ENCODE data around the gene FBXL16.

FBXL16 gene

DNA sequence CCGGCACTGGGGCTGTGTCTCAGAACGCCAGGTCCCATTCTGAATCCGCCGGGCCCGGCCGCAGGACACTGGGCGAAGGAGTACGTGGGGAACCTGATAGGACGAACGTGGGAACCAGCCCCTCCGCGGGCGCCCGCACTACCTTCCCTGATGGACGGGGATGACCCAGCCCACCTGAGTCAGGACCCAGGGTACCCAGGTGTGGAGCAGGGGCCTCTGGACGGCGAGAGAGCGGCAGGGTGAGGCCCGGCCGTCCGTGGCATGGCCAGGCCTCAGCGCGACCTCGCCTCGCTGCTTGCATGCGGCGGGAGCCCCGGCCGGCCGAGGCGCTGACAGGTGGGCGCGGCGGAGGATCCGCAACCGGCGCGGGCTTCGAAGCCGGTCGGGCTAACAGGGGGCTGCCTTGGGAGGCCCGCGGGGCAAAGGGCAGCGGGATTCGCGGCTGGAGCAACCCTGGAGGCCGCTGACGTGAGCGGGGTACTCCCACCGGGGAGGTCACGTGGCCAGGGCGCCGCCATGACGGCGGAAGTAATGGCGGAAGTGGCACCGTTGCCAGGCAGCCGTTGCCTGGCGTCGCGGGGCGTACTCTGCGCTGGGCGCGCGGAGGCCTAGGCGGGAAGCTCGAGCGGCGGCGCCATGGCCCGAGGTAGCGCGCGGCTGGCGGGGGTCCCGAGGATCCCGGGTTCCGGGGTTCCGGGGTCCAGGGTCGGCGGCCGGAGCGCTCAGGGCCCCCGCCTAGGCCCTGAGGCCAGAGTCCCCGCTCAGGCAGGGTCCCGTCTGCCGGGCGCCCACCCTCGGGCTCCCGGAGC, 56.6 kb downstream of the FBXL16 start, which contains the start of gene WDR90:
WDR90 (plus strand) TSS at position 585 of the 809 bp plus-strand sequence; CDS start at position 637, 52 bp downstream.
- no peaks in the 10 kb centered on the region for H3K9me3 ChIP-seq (ENCODE audit: control insufficient read depth, insufficient read depth, low read depth, low read length)
- H3K9ac ChIP-seq (ENCODE audit: low read length) = peak within 1 kb of the TSS; percentile 76
- peak within 1 kb of the TSS; percentile 66; the same call in 1 of the 2 replicates for H3K27ac ChIP-seq (ENCODE audit: low read depth, low read length)
- peaks cover 12% of the 10 kb centered on the region; the same call in 1 of the 2 replicates for H3K4me1 ChIP-seq (ENCODE audit: control insufficient read depth, insufficient read depth, low read length)
- no peaks in the 10 kb centered on the region for H3K27me3 ChIP-seq (ENCODE audit: control insufficient read depth, insufficient read depth, low read length)
- H3K36me3 ChIP-seq (ENCODE audit: control insufficient read depth, insufficient read depth, low read length) = peaks cover 17% of the 10 kb centered on the region
- peak within 1 kb of the TSS; percentile 76 for H3K4me3 ChIP-seq (ENCODE audit: low read depth, low read length)

DNA sequence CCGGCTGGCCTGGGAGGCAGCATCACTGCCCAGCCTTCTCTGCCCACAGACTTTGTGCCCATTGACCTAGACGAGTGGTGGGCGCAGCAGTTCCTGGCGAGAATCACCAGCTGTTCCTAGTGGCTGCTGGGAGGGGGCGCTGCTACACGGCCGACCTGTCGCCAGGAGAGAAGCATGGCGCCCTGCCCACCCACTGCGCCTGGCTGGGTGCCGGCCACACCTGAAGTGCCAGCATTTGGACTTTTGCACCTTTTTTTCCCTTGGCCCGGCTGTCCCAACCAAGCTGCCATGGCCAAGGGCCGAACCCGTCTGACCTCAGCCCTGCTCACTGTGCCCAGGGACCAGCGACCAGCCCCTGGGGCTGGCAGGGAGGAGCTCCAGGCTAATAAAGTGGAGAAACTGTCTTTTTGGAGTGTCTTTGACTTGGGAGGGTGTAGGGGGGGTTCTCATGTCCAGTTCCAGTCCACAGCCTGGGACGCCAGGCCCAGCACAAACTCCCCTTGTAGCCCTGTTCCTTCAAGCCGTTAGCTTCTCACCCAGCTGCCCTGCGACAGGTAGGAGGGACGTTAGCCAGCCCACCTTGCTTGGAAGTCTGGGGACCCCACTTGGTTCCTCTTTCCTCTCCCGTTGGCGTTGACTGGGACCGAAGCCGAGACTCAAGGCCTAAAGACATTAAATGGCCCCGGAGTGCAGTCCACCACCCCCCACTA, 57.4 kb downstream of the FBXL16 start:
- Histone ChIP-seq H3K27me3 (ENCODE audit: control insufficient read depth, insufficient read depth, low read length) (no peaks in the 10 kb centered on the region; the same call in 1 of the 2 replicates), H3K36me3 (ENCODE audit: control insufficient read depth, insufficient read depth, low read length) (peaks cover 13% of the 10 kb centered on the region), H3K9ac (ENCODE audit: low read length) (peak overlapping the region; percentile 74), H3K9me3 (ENCODE audit: control insufficient read depth, insufficient read depth, low read depth, low read length) (no peaks in the 10 kb centered on the region), H3K27ac (ENCODE audit: low read depth, low read length) (peak overlapping the region; percentile 66; the same call in 1 of the 2 replicates), H3K4me3 (ENCODE audit: low read depth, low read length) (peak overlapping the region; percentile 76), H3K4me1 (ENCODE audit: control insufficient read depth, insufficient read depth, low read length) (peaks cover 13% of the 10 kb centered on the region)

GRCh38 chr16:647173-647902, 58.3 kb downstream of the FBXL16 start:
- peaks cover 22% of the 10 kb centered on the region for H3K4me1 ChIP-seq (ENCODE audit: control insufficient read depth, insufficient read depth, low read length)
- no peak overlapping the region for H3K27ac ChIP-seq (ENCODE audit: low read depth, low read length)
- H3K36me3 ChIP-seq (ENCODE audit: control insufficient read depth, insufficient read depth, low read length) = peaks cover 9% of the 10 kb centered on the region
- peaks cover 8% of the 10 kb centered on the region; the same call in 1 of the 2 replicates for H3K27me3 ChIP-seq (ENCODE audit: control insufficient read depth, insufficient read depth, low read length)
- no peak overlapping the region for H3K9ac ChIP-seq (ENCODE audit: low read length)
- no peaks in the 10 kb centered on the region for H3K9me3 ChIP-seq (ENCODE audit: control insufficient read depth, insufficient read depth, low read depth, low read length)
- H3K4me3 ChIP-seq (ENCODE audit: low read depth, low read length) = no peak overlapping the region

DNA sequence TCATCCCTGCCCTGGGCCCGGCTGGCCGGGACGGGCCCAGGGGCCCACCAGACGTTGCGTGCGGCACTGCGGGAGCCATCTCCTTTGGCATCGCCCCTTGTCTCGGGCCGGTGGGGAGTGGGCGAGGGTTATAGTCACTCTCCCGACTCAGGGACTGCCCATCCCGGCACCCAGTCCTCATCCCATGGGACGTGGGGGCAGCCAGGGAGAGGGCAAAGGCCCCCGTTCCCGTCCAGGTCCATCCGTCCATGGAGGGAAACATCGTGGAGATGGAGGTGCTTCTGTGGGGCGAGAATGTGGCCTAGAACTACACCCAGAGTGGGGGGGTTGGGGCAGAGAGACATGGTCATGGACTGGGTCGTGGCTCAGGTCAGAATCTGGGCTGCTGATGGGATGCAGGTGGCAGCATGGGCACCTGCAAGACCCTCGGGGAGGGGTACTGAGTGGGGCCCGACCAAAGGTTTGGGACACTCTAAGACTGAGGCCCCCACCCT, 58.9 kb downstream of the FBXL16 start:
- Histone ChIP-seq H3K27ac (ENCODE audit: low read depth, low read length) (no peak overlapping the region), H3K4me1 (ENCODE audit: control insufficient read depth, insufficient read depth, low read length) (peaks cover 23% of the 10 kb centered on the region), H3K9me3 (ENCODE audit: control insufficient read depth, insufficient read depth, low read depth, low read length) (no peaks in the 10 kb centered on the region), H3K27me3 (ENCODE audit: control insufficient read depth, insufficient read depth, low read length) (peaks cover 10% of the 10 kb centered on the region; the same call in 1 of the 2 replicates), H3K36me3 (ENCODE audit: control insufficient read depth, insufficient read depth, low read length) (peaks cover 3% of the 10 kb centered on the region; the same call in 1 of the 2 replicates), H3K9ac (ENCODE audit: low read length) (no peak overlapping the region), H3K4me3 (ENCODE audit: low read depth, low read length) (no peak overlapping the region)

DNA sequence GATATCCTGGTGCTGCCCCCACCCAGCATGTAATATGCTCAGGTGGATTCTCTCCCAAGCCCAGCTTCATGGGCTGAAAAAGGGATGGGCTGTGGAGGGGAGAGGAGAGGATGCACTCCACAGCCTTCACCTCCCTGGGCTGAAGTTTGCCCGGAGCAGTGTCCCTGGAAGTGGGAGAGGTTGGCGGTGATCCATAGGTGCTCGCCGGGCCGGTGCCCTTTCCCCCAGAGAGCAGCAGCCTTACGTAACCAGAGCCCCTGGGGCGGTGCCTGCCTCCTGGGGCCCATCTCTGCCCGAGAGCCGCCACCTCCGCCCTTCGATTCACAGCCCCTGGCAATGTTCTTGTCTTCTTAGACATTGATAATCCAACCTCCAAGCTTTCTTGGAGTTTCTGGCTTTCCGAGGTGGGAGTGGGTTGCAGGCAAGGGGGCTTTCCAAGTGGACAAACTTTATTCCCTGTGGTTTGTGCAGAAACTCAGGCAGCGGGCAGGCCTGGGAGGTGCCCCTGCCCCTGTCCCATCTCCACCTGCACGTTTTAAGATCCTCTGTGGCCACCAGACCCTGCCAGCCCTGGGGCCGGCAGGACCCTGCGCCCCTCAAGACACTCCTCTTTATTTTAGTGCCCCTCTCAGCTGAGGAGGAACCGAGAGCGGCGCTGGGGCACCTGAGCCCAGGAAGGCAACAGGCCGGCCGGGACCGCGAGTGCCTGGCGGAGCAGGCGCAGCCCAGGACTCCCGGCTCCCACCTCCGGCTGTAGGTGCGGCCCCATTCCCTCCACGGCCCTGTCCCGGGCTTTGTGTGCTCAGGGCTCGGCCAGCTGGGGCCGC, 59.5 kb downstream of the FBXL16 start:
- peaks cover 10% of the 10 kb centered on the region; the same call in 1 of the 2 replicates for H3K27me3 ChIP-seq (ENCODE audit: control insufficient read depth, insufficient read depth, low read length)
- no peaks in the 10 kb centered on the region for H3K36me3 ChIP-seq (ENCODE audit: control insufficient read depth, insufficient read depth, low read length)
- peaks cover 23% of the 10 kb centered on the region for H3K4me1 ChIP-seq (ENCODE audit: control insufficient read depth, insufficient read depth, low read length)
- no peaks in the 10 kb centered on the region for H3K9me3 ChIP-seq (ENCODE audit: control insufficient read depth, insufficient read depth, low read depth, low read length)
- H3K4me3 ChIP-seq (ENCODE audit: low read depth, low read length) = no peak overlapping the region
- H3K9ac ChIP-seq (ENCODE audit: low read length) = no peak overlapping the region
- H3K27ac ChIP-seq (ENCODE audit: low read depth, low read length) = no peak overlapping the region

DNA sequence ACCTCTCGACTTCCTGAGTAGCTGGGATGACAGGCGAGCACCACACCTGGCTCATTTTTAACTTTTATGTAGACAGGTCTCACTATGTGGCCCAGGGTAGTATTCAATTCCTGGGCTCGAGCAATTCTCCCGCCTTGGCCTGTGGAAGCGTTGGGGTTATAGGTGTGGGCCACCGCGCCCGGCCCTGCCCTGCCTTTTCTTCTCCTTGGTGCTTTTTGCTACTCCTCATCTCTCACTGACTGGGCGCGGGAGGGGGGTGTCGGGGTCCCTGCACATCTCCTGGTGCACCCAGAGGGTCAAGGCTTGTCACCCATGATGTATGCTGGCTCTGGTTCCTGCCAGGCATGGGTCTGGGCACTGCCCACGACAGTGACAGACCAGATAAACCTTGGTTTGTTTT, 61.0 kb downstream of the FBXL16 start:
- Histone ChIP-seq H3K4me1 (ENCODE audit: control insufficient read depth, insufficient read depth, low read length) (peaks cover 18% of the 10 kb centered on the region), H3K27ac (ENCODE audit: low read depth, low read length) (no peak overlapping the region), H3K9ac (ENCODE audit: low read length) (no peak overlapping the region), H3K9me3 (ENCODE audit: control insufficient read depth, insufficient read depth, low read depth, low read length) (no peaks in the 10 kb centered on the region), H3K4me3 (ENCODE audit: low read depth, low read length) (no peak overlapping the region), H3K36me3 (ENCODE audit: control insufficient read depth, insufficient read depth, low read length) (no peaks in the 10 kb centered on the region), H3K27me3 (ENCODE audit: control insufficient read depth, insufficient read depth, low read length) (peaks cover 10% of the 10 kb centered on the region; the same call in 1 of the 2 replicates)

DNA sequence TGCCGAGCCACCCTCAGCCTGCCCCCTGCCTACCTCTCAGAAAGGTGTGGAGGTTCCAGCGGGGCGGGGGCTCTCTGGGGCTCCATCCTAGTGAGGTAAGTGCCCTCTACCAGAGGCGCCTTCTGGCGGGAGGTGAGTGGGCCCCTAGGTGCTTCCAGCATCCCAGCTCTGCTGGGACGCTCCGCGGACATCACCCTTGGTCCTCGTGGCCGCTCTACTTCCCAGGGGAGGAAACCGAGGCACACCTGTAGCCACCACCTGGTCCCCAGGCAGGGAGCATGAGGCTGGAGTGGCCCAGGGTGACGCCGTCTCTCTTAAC, 62.6 kb downstream of the FBXL16 start:
- no peaks in the 10 kb centered on the region for H3K36me3 ChIP-seq (ENCODE audit: control insufficient read depth, insufficient read depth, low read length)
- H3K27me3 ChIP-seq (ENCODE audit: control insufficient read depth, insufficient read depth, low read length) = peaks cover 10% of the 10 kb centered on the region; the same call in 1 of the 2 replicates
- H3K27ac ChIP-seq (ENCODE audit: low read depth, low read length) = no peak overlapping the region
- peaks cover 26% of the 10 kb centered on the region for H3K4me1 ChIP-seq (ENCODE audit: control insufficient read depth, insufficient read depth, low read length)
- H3K9ac ChIP-seq (ENCODE audit: low read length) = no peak overlapping the region
- H3K4me3 ChIP-seq (ENCODE audit: low read depth, low read length) = peak overlapping the region; percentile 79
- H3K9me3 ChIP-seq (ENCODE audit: control insufficient read depth, insufficient read depth, low read depth, low read length) = no peaks in the 10 kb centered on the region

Data from HUES6 (cell line).